Smooth muscle cell (in vitro differentiated cells): ENCODE results near the gene SEMA4G. TPM values are rescaled to one million over a fixed set of nuclear protein-coding genes. Genes with fewer than 3 reads are reported as not detected.

Source experiments
- DNase-seq: peaks from one replicate; lab custom pipeline; 2025; ENCODE audit not compliant: unreplicated experiment; lab: John Stamatoyannopoulos, UW
- H2AFZ ChIP-seq: fragments of 200-600 bp; sonication (generic); 2 replicates; pipeline ENCODE4 v1.6.0; 2016; ENCODE audit warnings: antibody characterized with exemption, low read depth, mild to moderate bottlenecking
- H3F3A ChIP-seq: fragments of 200-600 bp; sonication (generic); 2 replicates; pipeline ENCODE4 v1.6.0; 2017; ENCODE audit warnings: antibody characterized with exemption, low read depth
- H3K27ac ChIP-seq: fragments of 200-600 bp; sonication (generic); 2 replicates; pipeline ENCODE4 v1.5.1; 2016; ENCODE audit warnings: low read depth, mild to moderate bottlenecking
- H3K27me3 ChIP-seq: fragments of 200-600 bp; sonication (generic); 2 replicates; pipeline ENCODE4 v1.6.1; 2016; ENCODE audit warnings: low read depth, mild to moderate bottlenecking
- H3K36me3 ChIP-seq: fragments of 200-600 bp; sonication (generic); 2 replicates; pipeline ENCODE4 v1.5.1; 2016; ENCODE audit warnings: low read depth
- H3K4me1 ChIP-seq: fragments of 200-600 bp; sonication (generic); 2 replicates; pipeline ENCODE4 v1.5.1; 2016; ENCODE audit warnings: low read depth
- H3K4me2 ChIP-seq: fragments of 200-600 bp; sonication (generic); 2 replicates; pipeline ENCODE4 v1.6.0; 2016; ENCODE audit warnings: mild to moderate bottlenecking
- H3K4me3 ChIP-seq: fragments of 200-600 bp; sonication (generic); 2 replicates; pipeline ENCODE4 v1.5.1; 2016; ENCODE audit warnings: mild to moderate bottlenecking
- H3K79me2 ChIP-seq: fragments of 200-600 bp; sonication (generic); 2 replicates; pipeline ENCODE4 v1.6.0; 2016; ENCODE audit warnings: low read depth, mild to moderate bottlenecking
- H3K9ac ChIP-seq: fragments of 200-600 bp; sonication (generic); 2 replicates; pipeline ENCODE4 v1.6.0; 2016; ENCODE audit warnings: low read depth
- H3K9me3 ChIP-seq: fragments of 200-600 bp; sonication (generic); replicated peaks from 2 replicates; pipeline ENCODE4 v1.5.1; 2016; ENCODE audit warnings: low read depth
- H4K20me1 ChIP-seq: fragments of 200-600 bp; sonication (generic); 2 replicates; pipeline ENCODE4 v1.6.0; 2016; ENCODE audit warnings: low read depth
- CTCF ChIP-seq: fragments of 200-600 bp; sonication (generic); IDR thresholded peaks from 2 replicates; pipeline ENCODE4 v1.5.1; 2017; ENCODE audit warnings: borderline replicate concordance, mild to moderate bottlenecking, antibody characterized with exemption; ENCODE audit not compliant: insufficient read depth, poor library complexity, severe bottlenecking
- WGBS: methylation state at CpG from one replicate; pipeline ENCODE4 v1.1.7; 2016; ENCODE audit warnings: low lambda C conversion rate; 5-methylcytosine and 5-hydroxymethylcytosine counted together
- polyA plus RNA-seq: library from polyadenylated mRNA; unstranded; fragments of >200 nt; fragmentation: Nextera tagmentation; extraction: Ambion mirVana; gene quantifications from 2 replicates; pipeline ENCODE4 v1.2.1, GENCODE V29; 2016
- total RNA-seq: library from RNA; depleted of rRNA; stranded (reverse); fragments of >200 nt; gene quantifications from 2 replicates; pipeline ENCODE4 v1.2.3, GENCODE V29; 2014

Gene SEMA4G
- total and polyA plus RNA-seq, 2 experiments from 2014 or later: 4.2 to 7.1 TPM

- Histone ChIP-seq H3K9ac (no peak overlapping the region), H3K9me3 (no peaks in the 10 kb centered on the region), H3F3A (no peaks in the 10 kb centered on the region), H3K4me3 (no peak overlapping the region), H3K27ac (peak overlapping the region; percentile 3), H2AFZ (no peak overlapping the region), H3K36me3 (no peaks in the 10 kb centered on the region), H3K79me2 (no peaks in the 10 kb centered on the region), H3K4me1 (no peaks in the 10 kb centered on the region), H3K4me2 (no peak overlapping the region), H4K20me1 (no peaks in the 10 kb centered on the region), H3K27me3 (peaks cover 22% of the 10 kb centered on the region)
- no peak for TF ChIP-seq CTCF
- no peak for DNase-seq
- 62% methylated on average over 9 of the region's 9 CpGs for WGBS
Measured at GRCh38 chr10:101013365-101013825, 44.1 kb downstream of the SEMA4G start.

GRCh38 chr10:101014230-101014884 lies 45.1 kb downstream of the SEMA4G start:
- Histone ChIP-seq H3K4me2 (no peak overlapping the region), H3K4me1 (no peaks in the 10 kb centered on the region), H4K20me1 (no peaks in the 10 kb centered on the region), H3K9me3 (no peaks in the 10 kb centered on the region), H3K4me3 (no peak overlapping the region), H3K36me3 (no peaks in the 10 kb centered on the region), H2AFZ (no peak overlapping the region), H3F3A (no peaks in the 10 kb centered on the region), H3K27ac (no peak overlapping the region), H3K9ac (no peak overlapping the region), H3K79me2 (no peaks in the 10 kb centered on the region), H3K27me3 (peaks cover 26% of the 10 kb centered on the region)
- 27% methylated on average over 10 of the region's 11 CpGs for WGBS
- peak; percentile 52 for DNase-seq
- TF ChIP-seq CTCF: peak; percentile 88

- no peak for TF ChIP-seq CTCF
- WGBS: 44% methylated on average over 7 of the region's 7 CpGs
- Histone ChIP-seq H3F3A (no peaks in the 10 kb centered on the region), H2AFZ (no peak overlapping the region), H3K36me3 (no peaks in the 10 kb centered on the region), H3K27ac (no peak overlapping the region), H4K20me1 (no peaks in the 10 kb centered on the region), H3K79me2 (no peaks in the 10 kb centered on the region), H3K27me3 (peaks cover 26% of the 10 kb centered on the region), H3K4me2 (no peak overlapping the region), H3K4me1 (no peaks in the 10 kb centered on the region), H3K9me3 (no peaks in the 10 kb centered on the region), H3K4me3 (no peak overlapping the region), H3K9ac (no peak overlapping the region)
- DNase-seq: no peak
Measured at GRCh38 chr10:101014966-101015581, 45.8 kb downstream of the SEMA4G start.
